ENCODE data around the gene ARL3.

The ARL3 gene

DNA sequence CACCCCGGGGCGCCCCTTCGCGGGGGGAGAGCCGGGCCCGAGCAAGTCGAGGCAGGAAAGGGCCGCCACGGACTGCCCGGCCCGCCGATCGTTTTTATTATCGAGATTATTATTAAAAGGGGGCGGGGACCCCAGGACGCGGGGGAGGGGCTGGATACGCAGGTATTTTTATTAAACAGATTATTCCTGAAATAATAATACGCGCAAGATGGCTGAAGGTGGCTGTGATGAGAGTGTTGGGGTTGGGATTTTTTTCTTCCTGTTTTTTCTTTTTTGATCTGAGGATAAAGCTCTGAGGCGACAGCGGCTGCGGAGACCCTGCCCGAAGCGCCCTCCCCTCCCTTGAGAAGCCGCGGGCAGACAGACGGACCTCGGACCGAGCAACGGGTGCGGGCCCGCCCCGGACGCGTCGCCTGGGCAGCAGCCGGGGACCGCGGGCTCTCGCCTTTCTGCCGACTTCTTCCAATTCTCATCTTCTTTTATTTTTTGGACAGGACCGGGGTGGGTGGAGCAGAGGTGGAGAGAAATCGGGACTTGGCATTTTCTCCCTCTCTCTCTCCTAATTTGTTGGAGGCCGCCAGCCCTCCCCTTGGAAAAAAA lies 71.4 kb downstream of the ARL3 start:
- in situ Hi-C loops (cut with MboI; ENCODE audit: low sequenced_read_pairs): no loop called here

DNA sequence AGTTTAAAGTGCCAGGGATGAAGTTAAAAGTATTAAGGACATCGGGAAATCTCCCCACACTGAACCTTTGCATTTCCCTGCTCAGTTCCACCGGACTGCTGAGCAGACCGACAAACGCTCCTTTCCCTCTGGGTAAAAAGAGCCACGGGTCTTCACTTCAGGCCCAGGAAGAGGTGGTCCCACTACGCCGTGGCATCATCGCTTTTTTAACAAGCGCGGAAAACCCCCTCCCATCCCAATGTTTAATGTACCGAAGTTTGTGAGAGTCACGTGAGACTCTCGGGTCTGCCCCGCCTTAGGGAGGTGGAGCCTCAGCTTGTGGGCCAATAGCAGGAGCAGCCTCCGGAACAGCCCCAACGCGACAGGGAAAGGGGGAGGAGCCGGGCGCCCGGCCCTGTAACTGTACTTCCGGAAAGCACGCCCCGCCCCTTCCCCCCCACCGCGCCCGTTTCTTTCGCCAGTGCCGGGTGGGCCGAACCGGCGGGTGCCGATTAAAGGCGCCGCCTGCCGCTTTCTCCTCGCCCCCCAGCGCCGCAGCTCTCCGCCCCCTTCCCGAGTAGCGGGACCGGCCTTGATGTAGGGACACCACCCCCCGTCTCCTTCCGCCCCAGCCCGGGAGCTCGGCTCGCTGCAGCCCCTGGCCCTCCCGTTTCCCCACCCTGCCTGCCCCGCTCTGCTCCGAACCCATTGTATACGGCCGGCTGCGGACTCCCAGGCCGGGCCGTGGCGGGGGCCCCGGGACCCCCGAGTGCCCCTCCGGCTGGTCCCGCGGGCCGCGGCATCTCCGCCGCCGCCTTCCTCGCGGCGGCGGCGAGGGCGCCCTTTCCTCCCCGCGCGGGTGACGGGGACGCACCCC lies 72.1 kb downstream of the ARL3 start:
- in situ Hi-C loops (cut with MboI; ENCODE audit: low sequenced_read_pairs): no loop called here

DNA sequence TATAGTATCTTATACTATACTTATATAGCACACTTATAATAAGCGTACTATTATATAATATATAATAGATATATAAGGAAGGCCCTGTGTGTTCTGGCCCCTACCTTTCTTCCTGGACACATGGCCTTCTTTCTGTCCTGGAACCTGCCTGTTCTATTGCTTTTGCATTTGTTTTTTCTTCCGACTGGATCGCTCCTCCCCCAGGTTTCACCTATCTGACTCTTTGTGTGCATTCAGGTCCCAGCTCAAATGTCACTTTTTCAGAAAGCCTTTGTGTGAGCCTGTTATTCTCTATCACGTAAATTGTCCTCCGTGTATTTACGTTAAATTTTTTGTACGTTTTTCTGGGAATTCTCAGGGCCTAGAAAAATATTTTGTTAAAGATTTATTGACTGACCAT lies 72.8 kb downstream of the ARL3 start:
- in situ Hi-C loops (cut with MboI; ENCODE audit: low sequenced_read_pairs): no loop called here

DNA sequence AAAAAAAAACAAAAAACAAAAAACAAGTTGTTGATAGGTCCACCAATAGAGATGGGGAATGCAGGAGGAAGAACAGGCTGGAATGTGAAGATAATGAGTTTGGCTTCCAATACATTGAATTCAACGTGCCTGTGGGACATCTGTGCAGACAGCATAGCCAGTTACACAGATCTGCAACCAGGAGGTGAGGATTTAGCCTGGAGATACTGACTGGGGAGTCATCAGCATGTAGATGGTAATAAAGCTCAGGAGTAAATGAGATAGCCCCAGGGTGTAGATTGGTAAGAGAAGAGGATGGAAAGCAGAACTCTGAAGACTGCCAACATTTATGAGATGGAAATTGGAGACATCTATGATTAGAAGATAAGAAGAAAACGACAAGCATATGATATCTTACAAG lies 74.7 kb downstream of the ARL3 start:
- in situ Hi-C loops (cut with MboI; ENCODE audit: low sequenced_read_pairs): no loop called here

DNA sequence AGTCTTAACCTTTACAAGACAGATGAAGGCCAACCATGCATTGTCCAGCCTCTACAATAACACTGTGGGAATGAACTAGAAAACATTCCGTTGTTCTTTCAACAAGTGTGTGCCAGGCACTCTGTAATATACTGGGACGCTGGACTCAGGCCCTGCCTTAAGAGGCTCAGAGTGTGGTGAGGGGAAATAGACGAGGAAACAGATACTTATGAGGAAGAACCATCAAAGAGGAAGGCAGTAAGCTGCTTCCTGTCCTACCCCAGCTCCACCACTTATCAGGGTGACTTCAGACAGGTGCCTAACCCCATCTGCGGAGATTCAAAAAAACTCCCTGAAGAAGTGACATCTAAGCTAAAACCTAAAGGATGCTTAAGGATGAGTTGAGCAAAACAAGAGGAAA lies 78.8 kb downstream of the ARL3 start:
- in situ Hi-C loops (cut with MboI; ENCODE audit: low sequenced_read_pairs): no loop called here

DNA sequence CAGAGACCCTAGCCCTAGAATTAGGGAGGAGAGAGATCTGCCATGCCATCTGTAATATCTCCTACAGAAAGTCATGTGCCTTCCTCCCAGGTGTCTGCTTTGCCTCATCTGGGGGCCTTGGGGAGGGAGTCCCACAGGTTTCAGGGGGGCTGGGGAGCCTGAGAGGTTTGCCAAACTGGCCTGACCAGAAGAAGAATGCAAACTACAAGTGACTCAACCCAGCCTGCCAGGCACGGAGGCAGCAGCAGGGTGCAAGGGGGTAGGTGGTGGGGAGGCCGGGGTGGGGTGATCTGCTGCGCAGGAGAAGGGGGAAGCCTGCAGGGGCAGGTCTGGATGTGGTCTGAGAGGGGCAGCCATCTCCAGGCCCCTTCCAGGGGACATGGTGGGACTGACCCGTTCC lies 79.5 kb downstream of the ARL3 start:
- in situ Hi-C loops (cut with MboI; ENCODE audit: low sequenced_read_pairs): no loop called here

DNA sequence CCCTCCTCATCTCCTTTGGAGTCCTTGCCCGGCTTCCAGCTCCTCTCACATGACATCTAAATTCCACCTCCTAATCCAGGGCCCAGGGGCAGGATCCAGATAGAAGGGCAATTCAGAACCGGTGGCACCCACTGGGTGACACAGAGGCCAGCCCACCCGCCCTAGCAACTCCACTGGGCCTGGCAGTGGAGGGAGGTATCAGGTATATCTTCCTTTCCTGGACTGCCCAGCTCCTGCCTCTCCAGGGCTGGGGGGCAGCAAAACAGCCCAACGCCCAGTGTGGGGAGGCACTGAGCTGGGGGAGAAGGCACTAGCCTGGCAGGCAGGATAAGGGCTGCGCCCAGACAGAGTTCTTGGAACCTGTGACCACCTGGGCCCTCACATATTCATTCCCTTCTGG lies 80.3 kb downstream of the ARL3 start:
- in situ Hi-C loops (cut with MboI; ENCODE audit: low sequenced_read_pairs): no loop called here

DNA sequence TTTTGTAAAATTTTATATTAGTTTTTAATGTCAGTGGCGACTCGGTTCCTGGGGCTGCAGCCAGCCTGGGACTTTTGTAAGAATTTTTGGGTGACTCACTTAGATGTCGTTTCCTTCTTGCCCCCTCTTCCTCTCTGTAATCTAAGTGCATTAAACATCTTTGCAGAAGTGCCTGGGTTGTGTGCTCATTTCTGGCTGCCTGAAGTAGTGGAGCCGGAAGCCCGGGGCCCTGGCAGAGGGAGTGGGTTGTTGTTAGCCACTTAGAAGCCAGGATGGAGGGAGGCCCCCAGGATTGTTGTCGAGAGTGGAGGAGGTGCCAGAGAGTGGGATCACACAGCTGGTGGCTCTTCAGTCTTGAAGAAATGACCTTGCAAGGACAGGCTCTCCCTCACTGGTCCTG lies 80.9 kb downstream of the ARL3 start:
- in situ Hi-C loops (cut with MboI; ENCODE audit: low sequenced_read_pairs): no loop called here

DNA sequence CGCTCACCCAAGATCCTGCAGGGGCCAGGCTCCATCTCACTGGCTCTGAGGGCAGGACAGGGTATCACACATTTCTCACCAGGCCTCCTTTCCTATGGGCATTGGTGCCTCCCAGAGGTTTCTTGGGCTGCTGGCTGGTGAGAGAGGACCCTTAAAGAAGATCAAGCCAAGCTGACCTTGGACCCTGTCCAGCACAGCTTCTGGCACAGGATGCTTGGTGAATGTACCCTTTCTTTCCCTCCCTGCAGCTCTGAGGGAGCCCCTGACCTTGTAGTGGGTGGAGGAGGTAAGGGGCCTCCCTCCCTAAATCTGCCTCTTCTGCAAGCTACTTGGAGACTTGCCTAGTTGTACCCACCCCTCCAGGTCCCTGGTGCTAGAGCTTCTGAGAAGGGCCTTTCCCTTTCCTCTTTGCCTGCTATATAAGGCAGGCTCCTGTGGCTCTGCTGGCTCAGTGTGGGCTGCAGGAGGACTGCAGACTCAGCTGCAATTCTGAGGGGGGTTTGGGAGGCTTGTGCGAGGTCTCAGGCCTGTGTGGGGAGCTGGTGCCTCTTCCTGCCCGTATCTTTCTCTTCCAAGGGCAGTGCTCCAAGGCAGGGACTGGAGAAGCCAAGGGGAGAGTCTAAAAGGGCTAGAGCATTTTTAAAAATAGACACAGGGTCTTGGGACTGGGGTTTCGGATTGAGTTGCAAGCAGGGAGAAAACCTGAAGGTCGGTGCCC lies 81.6 kb downstream of the ARL3 start:
- in situ Hi-C loops (cut with MboI; ENCODE audit: low sequenced_read_pairs): no loop called here

DNA sequence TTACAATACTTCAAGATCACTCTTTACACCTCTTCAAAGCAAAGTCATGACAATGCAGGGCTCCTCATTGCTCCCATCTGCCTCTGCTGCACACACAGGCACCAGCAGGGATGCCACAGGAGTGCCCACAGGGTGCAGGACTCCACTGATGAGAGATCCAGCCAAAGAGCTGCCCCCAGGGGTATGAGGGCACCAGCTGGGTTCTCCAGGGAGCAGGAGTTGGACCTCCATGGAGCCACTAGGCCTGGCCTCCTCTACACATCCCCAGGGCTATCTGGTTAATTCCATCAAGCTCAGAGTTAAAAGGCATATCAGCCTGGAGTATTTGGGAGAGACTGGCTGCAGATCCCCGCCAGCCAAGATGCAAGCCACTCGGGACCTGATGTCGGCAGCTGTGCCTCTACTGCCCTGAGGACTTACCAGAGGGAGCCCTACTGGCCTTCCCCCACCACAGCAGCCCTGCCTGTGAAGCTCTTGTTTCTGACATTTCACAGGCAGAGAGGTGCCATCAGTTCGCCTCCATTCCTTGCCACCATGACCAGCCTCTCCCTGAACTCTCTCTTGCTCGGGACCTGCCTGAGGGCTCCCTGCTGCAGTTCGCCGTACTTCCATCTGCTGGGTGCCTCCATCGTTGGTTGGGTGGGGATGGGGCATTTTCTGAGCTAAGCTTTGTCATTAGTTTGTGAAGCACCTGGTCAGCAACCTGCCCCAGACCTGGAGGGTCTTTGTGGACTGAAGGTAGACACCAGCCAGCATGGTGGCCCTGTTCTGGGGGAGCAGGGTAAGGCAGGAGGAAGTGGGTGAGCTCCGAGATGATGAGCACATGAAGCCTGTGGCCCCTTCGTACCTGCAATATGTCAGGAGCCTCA lies 82.4 kb downstream of the ARL3 start:
- in situ Hi-C loops (cut with MboI; ENCODE audit: low sequenced_read_pairs): no loop called here

DNA sequence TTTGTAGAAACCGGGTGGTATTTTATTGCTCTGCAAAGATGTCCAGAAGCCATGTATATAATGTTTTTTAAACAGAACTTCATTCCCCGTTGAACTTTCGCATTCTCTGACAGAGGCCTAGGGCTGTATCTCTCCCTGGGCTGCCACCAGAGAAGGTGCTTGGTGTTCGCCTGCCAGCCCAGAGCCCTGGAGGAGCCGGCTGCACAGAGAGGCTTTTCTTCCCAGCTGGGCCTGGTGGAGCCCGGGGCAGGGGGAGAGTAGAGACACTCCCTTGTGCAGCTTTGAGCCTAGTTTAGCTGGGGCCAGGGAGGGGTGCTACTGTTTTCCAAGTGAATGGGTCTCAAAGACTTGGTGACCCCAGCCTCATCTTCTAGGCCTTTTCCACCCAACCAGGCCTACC lies 83.5 kb downstream of the ARL3 start:
- in situ Hi-C loops (cut with MboI; ENCODE audit: low sequenced_read_pairs): no loop called here

DNA sequence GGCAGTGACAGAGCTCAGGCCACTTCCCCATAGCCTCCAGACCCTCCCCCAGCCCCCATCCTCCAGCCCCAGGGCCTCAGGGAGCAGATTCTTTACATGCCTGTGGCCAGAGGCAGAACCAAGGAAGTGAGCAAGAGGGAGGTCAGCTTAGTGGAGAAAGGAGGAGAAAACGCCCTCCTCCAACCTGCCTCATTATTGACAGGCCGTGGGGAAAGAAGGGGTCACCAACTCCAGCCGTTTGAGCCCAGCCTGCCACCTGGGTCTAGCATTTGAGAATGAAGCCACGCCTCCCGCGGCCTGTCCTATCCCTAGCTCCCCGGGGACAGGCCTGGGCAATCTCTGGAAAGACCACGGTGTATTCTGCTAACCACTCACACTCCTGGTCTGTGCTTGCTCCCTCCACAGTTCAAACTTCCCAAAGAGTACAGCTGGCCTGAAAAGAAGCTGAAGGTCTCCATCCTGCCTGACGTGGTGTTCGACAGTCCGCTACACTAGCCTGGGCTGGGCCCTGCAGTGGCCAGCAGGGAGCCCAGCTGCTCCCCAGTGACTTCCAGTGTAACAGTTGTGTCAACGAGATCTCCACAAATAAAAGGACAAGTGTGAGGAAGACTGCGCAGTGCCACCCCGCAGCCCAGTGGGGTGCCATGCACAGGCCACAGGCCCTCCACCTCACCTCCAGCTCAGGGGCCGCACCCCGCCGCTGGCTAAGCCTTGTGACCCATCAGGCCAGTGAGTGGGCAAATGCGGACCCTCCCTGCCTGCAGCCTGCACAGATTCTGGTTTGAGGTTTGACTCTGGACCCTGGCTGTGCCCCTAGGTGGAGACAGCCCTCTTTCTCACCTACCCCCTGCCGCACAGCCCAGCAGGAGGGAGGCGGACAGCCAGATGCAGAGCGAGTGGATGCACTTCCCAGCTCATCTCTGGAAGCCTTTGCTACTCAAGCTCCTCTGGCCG lies 84.3 kb downstream of the ARL3 start:
- in situ Hi-C loops (cut with MboI; ENCODE audit: low sequenced_read_pairs): no loop called here

DNA sequence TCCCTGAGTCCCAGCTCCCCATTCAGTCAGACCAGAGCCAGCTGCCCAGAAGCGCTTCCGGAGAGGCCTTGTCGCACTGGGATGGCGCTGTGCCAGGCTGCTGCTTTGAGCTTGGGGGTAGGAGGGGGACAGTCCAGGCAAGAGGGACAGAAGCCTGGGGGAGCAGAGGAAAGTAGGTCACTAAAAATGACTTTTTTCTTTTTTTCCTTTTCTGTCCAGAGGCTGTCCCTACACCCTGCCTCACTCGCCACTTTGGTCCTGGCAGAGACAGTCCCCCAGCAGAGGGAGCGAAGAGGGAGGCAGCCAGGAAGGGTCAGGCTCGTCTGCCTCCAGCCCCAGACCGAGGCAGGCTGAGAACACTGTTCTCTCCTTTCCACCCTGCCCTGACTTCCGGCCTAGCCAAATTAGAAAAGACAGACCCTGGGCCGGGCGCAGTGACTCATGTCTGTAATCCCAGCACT lies 85.7 kb downstream of the ARL3 start:
- in situ Hi-C loops (cut with MboI; ENCODE audit: low sequenced_read_pairs): no loop called here

DNA sequence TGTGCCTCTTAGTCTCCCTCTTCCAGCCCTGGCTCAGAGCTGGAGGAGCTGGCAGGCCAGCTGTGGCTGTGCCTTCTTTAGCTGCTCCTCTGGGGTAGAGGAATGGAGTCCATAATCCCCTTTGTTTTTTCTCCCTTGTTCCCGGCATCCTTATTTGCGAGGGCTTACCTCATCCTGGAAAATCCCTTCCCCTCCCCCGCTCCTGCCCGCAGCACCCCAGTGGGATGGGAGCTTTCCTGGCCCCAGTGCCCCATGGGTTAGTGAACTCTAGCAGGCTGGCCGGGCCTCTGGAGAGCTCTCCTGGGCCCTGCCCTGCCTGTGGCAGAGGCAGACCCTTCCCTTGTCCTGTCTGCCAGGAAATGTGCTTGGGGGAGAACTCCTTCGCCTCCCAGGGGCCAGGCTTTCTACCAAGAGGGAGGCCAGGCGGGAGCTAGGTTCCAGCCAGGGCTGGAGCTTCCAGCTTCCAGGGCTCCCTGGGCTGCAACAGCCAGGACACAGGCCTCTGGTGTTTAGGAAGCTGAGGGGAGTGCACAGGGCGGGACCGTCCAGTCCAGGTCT lies 86.4 kb downstream of the ARL3 start:
- in situ Hi-C loops (cut with MboI; ENCODE audit: low sequenced_read_pairs): no loop called here

DNA sequence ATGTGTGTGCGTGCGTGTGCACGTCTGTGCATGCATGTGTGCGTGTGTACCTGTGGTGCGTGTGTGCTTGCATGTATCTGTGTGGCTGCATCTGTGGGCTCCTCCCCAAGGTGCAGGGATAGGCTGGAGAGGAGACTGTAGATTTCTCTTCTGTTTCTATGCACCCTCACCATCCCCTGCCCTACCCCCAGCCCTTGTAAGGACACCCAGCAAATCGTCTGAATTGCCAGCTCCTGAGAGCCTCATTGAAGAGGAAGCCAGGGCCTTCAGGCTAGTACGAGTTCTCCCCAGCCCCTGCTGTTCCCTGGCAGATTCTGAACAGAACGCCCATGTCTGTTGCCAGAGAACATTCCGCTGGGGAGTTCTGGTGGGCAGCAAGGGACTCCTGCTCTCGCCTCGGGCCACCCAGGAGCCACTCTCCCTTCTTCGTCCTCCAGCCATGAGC lies 86.9 kb downstream of the ARL3 start:
- in situ Hi-C loops (cut with MboI; ENCODE audit: low sequenced_read_pairs): no loop called here

DNA sequence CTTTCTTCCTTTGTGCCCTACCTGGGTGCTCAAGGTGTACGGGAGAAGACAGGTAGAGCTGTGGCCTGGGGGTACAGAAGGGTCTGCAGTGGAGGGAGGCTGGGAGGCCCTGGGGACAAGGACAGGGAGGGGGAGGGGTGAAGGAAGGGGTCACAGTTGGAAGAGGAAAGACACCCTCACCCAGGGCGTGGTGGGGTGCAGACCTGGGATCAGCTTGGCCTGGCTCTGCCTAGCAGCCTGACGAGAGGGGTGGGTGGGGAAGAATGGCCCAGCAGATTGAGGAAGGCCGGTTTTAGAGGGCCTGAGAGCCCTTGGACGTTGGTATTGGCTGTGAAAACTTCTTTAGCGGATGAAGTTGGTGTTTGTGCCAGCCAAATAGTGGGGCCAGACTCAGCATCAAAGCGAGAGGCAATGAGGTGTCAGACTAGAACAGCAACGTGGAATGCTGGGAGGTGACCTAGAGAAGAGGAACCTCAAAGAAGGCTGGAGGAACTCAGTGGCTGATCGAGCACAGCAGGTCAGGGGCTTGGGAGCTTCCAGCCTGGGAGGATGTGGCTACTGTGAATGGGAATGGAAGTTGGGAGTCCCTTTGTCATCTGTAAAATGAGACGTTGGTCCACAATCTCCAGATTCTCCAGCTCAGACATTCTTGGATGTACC lies 88.0 kb downstream of the ARL3 start:
- in situ Hi-C loops (cut with MboI; ENCODE audit: low sequenced_read_pairs): no loop called here

DNA sequence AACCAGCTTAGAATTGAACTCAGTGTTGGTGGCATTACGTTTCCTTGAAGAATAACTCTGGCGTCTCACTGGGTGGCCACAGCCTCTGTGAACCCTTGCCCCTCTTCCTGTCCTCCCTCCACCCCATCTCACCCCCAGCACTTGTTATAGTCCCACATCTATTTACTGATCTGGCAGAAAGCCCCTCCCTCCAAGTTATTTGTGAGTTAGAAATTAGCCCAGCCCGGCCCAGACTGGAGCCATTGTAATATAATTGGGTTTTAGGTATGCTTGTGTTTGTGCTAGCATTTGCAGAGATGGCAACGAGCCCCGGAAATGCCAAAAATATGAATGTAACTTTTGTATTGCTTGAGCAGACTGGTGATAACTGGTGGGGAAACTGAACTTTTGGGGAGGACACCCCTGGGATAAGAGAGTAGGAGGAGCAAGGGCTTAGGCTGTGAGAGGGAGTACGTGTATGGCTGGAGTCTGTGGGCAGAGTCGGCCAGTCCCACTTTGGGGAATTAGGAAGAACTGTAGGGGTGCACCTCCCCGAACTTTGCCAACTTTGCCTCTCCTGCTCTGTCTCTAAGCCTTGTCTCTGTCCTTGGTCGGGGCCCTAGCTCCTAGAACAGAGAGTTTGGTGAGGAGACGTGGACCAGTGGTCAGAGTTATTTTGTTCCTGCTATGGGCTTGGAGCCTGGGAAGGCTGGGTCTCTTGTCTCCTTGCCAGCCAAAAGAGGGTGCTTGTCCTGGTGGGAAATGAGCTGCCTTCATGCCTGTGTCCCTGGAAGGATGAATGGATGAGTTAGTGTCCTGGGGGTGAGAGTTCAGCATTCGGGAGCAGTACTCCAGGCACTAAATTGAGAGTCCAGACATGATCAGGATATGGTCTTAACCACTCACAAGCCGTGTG lies 89.2 kb downstream of the ARL3 start:
- in situ Hi-C loops (cut with MboI; ENCODE audit: low sequenced_read_pairs): no loop called here

DNA sequence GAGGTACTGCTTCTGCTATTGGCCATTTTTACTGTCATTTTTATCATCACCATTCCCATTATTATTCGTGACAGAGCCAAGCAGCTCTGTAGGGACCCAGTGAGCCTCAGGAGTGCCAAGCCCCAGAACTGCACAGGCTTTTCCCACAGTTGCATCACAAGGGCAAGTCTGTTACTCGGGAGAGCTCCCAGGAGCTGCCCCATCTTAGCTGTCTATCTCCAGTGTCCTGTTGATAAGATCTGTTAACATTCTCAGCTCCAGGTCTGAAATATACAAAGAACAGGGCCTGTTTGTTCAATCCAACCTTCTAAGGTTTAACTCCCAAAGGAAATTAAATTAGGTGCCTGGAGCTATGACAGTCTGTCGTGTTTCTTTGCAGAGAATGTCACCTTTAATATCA lies 90.1 kb downstream of the ARL3 start:
- in situ Hi-C loops (cut with MboI; ENCODE audit: low sequenced_read_pairs): no loop called here
